Measurements from ENCODE around the gene GREB1L.

Gene GREB1L

GRCh38 chr18:21496277-21496835 is 254.3 kb downstream of the GREB1L start:
- DNase-seq: no peak

DNA sequence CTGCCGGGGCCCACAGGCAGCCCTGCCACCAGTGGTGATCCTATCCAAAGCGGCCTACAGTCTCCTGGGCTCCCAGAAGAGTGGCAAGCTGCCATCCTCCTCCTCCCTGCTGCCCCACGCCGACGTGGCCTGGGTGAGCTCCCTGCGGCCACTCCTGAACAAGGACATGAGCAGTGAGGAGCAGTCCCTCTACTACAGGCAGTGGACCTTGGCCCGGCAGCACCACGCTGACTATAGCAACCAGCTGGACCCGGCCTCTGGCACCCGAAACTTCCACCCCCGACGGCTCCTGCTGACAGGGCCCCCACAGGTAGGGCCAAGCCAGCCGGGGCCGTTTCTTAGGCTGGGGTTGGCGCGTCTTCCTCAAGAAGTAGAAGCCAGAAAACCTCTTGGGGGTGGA is 258.0 kb downstream of the GREB1L start:
- DNase-seq: no peak

DNA sequence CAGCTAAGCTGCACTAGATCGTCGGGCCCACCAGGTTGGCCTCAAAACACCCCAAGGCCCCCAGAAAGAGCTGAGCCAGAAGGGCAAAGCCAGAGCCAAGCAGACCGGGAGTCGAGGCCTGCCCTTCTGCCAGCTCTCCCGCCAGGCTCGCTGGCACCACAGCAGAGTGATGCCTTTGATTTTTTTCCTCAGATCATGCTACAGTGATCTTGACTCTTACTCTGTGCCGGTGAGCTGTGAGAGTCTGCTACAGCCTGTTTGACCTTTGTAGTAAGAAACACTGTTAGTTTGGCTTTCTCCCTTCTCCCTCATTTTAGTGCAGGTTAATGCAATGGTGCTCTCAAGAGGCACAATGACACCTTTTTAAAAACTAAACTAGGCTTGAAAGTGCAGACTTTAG is 260.6 kb downstream of the GREB1L start:
- DNase-seq: no peak

GRCh38 chr18:21507913-21508701 is 266.1 kb downstream of the GREB1L start:
- no peak for DNase-seq

GRCh38 chr18:21509062-21509461 is 267.0 kb downstream of the GREB1L start:
- no peak for DNase-seq

DNA sequence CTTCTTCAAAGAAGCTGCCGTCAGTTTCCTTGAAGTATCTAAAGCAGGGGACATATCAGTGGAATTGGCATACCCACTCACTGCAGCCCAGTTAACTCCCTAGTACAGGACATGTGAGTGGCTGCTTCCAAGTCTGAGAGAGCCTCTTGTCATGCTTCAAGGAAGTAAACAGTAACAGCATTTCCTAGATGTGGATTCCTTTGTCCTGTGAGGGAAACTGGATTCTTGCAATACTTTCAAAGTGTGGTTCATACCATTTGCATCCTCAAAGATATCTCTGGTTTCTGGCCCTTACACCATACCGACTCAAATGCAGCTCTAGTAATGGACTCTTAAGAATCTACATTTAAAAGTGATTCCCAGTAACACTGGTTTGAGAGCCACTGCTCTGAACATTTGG is 271.3 kb downstream of the GREB1L start:
- DNase-seq: no peak

GRCh38 chr18:21513741-21514140 is 271.7 kb downstream of the GREB1L start:
- no peak for DNase-seq

DNA sequence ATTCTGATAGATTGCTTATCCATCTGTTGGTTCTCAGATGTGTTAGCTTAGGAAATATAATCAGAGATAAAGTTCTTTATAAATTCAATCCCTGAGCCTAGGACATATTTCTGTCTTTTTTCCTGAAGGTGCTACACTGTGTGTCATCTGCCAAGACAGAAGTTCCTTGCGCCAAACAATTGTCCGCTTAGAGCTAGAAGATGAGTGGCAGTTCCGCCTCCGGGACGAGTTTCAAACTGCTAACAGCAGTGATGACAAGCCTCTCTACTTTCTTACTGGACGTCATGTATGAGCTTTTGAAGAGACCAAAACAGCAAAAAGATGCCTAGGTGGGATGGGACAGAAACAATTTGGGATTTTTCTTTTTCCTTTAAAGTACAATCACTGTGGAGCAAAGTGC is 280.5 kb downstream of the GREB1L start:
- no peak for DNase-seq

- DNase-seq: no peak
Measured at GRCh38 chr18:21525916-21526315, 283.9 kb downstream of the GREB1L start.

DNA sequence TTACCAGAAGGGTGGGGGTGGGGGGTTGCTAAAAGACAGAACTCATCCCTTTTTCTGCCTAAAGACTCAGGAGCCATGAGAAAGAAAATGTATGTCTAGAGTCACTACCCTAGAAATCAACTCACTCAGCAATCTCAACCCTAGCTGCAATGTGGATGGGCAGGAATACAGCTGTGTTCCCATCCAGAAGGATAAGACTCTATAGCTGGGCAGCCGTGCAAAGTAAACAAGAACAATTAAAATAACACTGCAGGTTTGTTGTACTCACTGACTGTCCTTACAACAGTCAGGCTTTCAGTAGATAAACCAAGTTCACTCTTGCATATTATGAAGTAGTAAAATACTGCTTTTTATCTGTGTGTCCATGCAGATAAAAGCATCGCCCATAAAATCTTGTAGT is 284.4 kb downstream of the GREB1L start:
- no peak for DNase-seq

- no peak for DNase-seq
Measured at GRCh38 chr18:21534327-21534726, 292.3 kb downstream of the GREB1L start.

GRCh38 chr18:21538230-21538629 is 296.2 kb downstream of the GREB1L start:
- DNase-seq: no peak

DNA sequence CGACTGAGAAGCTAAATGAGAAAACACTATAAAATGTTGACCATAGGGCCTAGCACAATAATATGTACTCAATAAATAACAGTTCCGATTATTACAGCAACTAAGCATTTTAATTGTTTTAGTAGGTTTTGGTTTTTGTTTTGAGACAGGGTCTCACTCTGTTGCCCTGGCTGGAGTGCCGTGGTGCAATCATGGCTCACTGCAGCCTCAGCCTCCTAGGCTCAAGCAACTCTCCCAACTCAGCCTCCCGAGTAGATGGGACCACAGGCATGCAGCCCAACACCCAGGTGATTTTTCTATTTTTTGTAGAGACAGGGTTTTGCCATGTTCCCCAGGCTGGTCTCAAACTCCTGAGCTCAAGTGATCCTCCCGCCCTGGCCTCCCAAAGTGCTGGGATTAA is 304.4 kb downstream of the GREB1L start:
- DNase-seq: no peak

GRCh38 chr18:21548647-21549046 is 306.6 kb downstream of the GREB1L start:
- no peak for DNase-seq

- DNase-seq: no peak
Measured at GRCh38 chr18:21550510-21550970, 308.5 kb downstream of the GREB1L start.

GRCh38 chr18:21557607-21558253 is 315.7 kb downstream of the GREB1L start:
- no peak for DNase-seq

DNA sequence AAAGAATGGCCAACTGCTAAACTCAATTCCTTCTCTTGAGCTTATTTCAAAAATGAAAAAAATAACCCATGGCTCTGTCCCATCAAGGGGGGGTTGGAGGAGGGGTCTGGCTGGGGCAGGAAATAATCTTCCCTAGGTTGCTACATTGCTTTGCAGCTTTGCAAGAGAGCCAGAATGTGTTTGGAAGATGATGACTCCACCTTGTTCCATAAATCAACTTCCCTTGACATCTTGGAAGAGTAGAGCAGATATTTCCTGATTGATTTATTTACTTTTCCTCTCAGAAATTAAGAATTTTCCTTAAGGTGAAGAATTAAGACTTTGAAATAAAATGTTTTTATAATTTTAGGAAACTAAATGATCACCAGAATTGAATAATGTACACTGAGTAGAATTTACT is 317.2 kb downstream of the GREB1L start:
- no peak for DNase-seq

DNA sequence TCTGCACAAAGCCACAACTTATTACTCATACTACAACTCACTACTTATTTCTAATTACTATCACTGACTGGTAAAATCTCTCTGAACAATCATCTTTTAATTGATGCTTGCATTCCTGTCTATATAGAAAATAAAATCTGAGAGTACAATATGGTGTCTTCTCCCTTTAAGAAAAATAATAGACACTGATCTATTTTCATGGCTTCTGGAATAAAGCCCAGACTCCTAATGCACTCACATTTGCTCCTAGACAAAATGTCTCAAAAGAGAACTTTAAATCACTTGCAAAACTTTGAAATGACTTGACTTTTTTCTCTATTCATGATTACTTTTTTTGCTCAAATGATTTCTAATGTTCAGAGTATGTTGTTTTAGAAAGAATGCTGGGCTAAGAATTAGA is 329.7 kb downstream of the GREB1L start:
- no peak for DNase-seq
